C4-2B (cell line): ENCODE data around the gene CLPTM1.
"Not testable (repeated sequence)": the region's sequence is repeated elsewhere in the genome, so short reads cannot be mapped to it uniquely, and the experiment has no call there.

Experiments
- H3K27ac ChIP-seq: fragments of 450-650 bp; 2 replicates; pipeline ENCODE4 v1.5.1; 2017
- ZFX ChIP-seq: fragments of 450-650 bp; IDR thresholded peaks from 2 replicates; pipeline ENCODE4 v1.6.1; 2017
- TF ChIP-seq, protein P1 (sequence below): fragments of 450-650 bp; conservative IDR thresholded peaks from 2 replicates; pipeline ENCODE4 v1.5.1; 2017; ENCODE audit warnings: mild to moderate bottlenecking

The CLPTM1 gene

DNA sequence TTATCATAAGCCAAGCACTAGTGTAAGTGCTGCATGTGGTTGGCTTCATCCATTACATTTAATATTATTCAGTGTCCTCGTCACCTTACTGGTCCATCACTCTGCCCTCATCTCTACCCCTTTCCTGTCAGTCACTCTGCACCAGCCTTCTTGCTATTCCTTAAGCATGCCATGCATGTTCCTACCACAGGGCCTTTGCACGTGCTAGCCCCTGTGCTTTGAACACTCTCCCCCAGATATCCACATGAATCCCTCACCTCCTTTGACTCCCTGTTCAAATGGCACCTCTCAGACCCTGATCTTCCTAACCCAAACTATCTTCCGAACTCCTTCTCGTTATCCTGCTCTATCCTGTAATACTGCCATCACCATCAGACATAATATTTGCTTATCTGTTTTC, 42.8 kb downstream of the CLPTM1 start:
- TF ChIP-seq, protein P1, sequence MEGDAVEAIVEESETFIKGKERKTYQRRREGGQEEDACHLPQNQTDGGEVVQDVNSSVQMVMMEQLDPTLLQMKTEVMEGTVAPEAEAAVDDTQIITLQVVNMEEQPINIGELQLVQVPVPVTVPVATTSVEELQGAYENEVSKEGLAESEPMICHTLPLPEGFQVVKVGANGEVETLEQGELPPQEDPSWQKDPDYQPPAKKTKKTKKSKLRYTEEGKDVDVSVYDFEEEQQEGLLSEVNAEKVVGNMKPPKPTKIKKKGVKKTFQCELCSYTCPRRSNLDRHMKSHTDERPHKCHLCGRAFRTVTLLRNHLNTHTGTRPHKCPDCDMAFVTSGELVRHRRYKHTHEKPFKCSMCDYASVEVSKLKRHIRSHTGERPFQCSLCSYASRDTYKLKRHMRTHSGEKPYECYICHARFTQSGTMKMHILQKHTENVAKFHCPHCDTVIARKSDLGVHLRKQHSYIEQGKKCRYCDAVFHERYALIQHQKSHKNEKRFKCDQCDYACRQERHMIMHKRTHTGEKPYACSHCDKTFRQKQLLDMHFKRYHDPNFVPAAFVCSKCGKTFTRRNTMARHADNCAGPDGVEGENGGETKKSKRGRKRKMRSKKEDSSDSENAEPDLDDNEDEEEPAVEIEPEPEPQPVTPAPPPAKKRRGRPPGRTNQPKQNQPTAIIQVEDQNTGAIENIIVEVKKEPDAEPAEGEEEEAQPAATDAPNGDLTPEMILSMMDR, result no peak
- TF ChIP-seq ZFX, result no peak
- H3K27ac ChIP-seq, result no peak overlapping the region

GRCh38 chr19:44999131-44999925, 44.1 kb downstream of the CLPTM1 start:
- H3K27ac ChIP-seq, result not testable (repeated sequence)

DNA sequence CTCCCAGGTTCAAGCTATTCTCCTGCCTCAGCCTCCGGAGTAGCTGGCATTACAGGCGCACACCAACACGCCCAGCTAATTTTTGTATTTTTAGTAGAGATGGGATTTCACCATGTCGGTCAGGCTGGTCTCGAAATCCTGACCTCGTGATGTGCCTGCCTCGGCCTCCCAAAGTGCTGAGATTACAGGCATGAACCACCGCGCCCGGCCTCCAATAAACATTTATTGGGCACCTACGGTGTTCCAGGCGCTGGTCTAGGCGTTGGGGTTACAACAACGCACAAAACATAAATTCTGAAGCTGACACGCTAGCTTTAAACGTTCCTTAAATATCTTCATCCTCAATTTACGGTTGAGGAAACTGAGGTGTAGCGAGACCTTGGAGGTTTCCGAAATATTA, 45.5 kb downstream of the CLPTM1 start:
- not testable (repeated sequence) for H3K27ac ChIP-seq

DNA sequence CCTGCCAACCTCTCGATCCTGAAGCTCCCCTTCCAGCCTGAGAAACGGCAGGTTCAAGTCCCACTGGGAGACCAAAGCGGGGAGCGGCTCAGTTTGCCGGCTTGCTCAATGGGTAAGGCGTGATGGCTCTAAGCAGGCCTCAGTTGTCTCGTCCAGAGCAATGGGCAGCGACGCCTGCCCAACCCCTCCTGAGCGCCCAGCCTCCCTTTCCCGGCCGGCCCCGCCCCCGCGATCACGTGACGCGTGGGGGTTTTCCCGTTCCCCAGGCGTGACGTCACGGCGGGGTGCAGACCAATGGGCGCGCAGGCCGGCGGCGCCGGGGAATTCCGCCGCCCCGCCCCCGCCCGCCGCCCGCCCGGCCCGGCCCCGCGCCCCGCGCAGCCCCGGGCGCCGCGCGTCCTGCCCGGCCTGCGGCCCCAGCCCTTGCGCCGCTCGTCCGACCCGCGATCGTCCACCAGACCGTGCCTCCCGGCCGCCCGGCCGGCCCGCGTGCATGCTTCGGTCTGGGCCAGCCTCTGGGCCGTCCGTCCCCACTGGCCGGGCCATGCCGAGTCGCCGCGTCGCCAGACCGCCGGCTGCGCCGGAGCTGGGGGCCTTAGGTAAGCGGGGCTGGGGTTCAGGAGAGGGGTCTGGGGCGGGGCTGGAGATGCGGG, 46.0 kb downstream of the CLPTM1 start, which contains the start of gene RELB:
RELB (plus strand) TSS at position 378 of the 653 bp plus-strand sequence; CDS start at position 494, 116 bp downstream.
- peak within 1 kb of the TSS; percentile 39 for H3K27ac ChIP-seq

GRCh38 chr19:45003485-45003884, 48.3 kb downstream of the CLPTM1 start:
- no peak for TF ChIP-seq ZFX
- TF ChIP-seq, protein P1, result no peak

More for the DNA sequence above, 46.0 kb downstream of the CLPTM1 start, which contains the start of gene RELB:
- TF ChIP-seq ZFX, result no peak
- TF ChIP-seq, protein P1, result no peak

GRCh38 chr19:45005787-45006186, 50.6 kb downstream of the CLPTM1 start:
- no peak overlapping the region for H3K27ac ChIP-seq
- no peak for TF ChIP-seq ZFX
- TF ChIP-seq, protein P1, result no peak

More at GRCh38 chr19:45003485-45003884, 48.3 kb downstream of the CLPTM1 start:
- H3K27ac ChIP-seq, result no peak overlapping the region

- TF ChIP-seq ZFX, result no peak
- TF ChIP-seq, protein P1, result no peak
- no peak overlapping the region for H3K27ac ChIP-seq
Observed at GRCh38 chr19:45008552-45008951, 53.4 kb downstream of the CLPTM1 start.

DNA sequence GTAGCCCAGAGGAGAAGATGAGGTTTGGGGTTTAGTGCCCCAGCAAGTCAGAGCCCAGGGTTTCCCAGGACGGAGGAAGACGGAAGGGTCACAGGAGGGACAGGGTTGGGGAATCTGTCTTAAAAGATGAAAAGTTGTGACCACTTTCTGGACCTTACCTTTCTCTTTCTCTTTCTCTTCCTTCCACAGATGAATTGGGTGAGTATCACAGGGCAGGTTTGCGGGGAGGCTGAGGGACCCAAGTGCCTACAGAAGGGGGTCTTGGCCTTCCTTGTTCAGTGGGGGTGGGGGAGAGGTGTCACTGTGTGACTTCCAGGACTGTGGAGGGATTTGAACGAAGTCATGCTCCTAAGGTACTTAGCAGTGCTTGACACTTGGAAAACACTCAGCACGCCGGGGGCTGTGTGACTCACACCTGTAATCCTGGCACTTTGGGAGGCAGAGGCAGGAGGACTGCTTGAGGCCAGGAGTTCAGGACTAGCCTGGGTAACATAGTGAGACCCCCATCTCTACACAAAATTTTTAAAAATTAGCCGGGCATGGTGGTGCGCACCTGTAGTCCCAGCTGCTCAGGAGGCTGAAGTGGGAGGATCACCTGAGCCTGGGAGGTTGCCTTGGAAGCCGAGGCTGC, 54.6 kb downstream of the CLPTM1 start:
- TF ChIP-seq ZFX, result no peak
- H3K27ac ChIP-seq, result no peak overlapping the region
